Measurements from ENCODE around the gene ITGB2.

Gene ITGB2

GRCh38 chr21:44964381-44964780 is 43.7 kb upstream of the ITGB2 start:
- H3K27me3 ChIP-seq (ENCODE audit: control insufficient read depth, low read length), result no peaks in the 10 kb centered on the region
- H3F3A ChIP-seq (ENCODE audit: control insufficient read depth, insufficient read depth), result no peaks in the 10 kb centered on the region
- no peaks in the 10 kb centered on the region for H3K9me3 ChIP-seq (ENCODE audit: control insufficient read depth, insufficient read depth, low read length)
- H3K9me2 ChIP-seq (replicated peaks; ENCODE audit: control insufficient read depth, low read length), result no peaks in the 10 kb centered on the region
- peaks cover 13% of the 10 kb centered on the region for H4K20me1 ChIP-seq (ENCODE audit: control insufficient read depth, insufficient read depth, low read depth, low read length)
- H3K4me2 ChIP-seq (ENCODE audit: low read length), result no peak overlapping the region
- H3K4me1 ChIP-seq (ENCODE audit: control insufficient read depth, low read length), result peaks cover 9% of the 10 kb centered on the region
- TF ChIP-seq, protein P1, sequence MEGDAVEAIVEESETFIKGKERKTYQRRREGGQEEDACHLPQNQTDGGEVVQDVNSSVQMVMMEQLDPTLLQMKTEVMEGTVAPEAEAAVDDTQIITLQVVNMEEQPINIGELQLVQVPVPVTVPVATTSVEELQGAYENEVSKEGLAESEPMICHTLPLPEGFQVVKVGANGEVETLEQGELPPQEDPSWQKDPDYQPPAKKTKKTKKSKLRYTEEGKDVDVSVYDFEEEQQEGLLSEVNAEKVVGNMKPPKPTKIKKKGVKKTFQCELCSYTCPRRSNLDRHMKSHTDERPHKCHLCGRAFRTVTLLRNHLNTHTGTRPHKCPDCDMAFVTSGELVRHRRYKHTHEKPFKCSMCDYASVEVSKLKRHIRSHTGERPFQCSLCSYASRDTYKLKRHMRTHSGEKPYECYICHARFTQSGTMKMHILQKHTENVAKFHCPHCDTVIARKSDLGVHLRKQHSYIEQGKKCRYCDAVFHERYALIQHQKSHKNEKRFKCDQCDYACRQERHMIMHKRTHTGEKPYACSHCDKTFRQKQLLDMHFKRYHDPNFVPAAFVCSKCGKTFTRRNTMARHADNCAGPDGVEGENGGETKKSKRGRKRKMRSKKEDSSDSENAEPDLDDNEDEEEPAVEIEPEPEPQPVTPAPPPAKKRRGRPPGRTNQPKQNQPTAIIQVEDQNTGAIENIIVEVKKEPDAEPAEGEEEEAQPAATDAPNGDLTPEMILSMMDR (IDR thresholded peaks at IDR 0.05; ENCODE audit: low read depth, low read length, poor library complexity, severe bottlenecking), result no peak
- no peak for TF ChIP-seq EZH2phosphoT487 (IDR thresholded peaks at IDR 0.05; ENCODE audit: borderline replicate concordance, low read length)
- H3K36me3 ChIP-seq (ENCODE audit: control insufficient read depth, low read length), result peaks cover 41% of the 10 kb centered on the region
- peaks cover 3% of the 10 kb centered on the region for H3K79me2 ChIP-seq (ENCODE audit: control insufficient read depth, low read length)
- H3K27ac ChIP-seq (ENCODE audit: low read depth, low read length), result no peak overlapping the region
- H3K4me3 ChIP-seq (ENCODE audit: low read length), result no peak overlapping the region

- H3K79me2 ChIP-seq (ENCODE audit: control insufficient read depth, low read length), result peaks cover 6% of the 10 kb centered on the region
- H3K9me2 ChIP-seq (replicated peaks; ENCODE audit: control insufficient read depth, low read length), result no peaks in the 10 kb centered on the region
- peaks cover 9% of the 10 kb centered on the region for H3K4me1 ChIP-seq (ENCODE audit: control insufficient read depth, low read length)
- H4K20me1 ChIP-seq (ENCODE audit: control insufficient read depth, insufficient read depth, low read depth, low read length), result peaks cover 16% of the 10 kb centered on the region
- peaks cover 36% of the 10 kb centered on the region for H3K36me3 ChIP-seq (ENCODE audit: control insufficient read depth, low read length)
- no peaks in the 10 kb centered on the region for H3F3A ChIP-seq (ENCODE audit: control insufficient read depth, insufficient read depth)
- H3K27ac ChIP-seq (ENCODE audit: low read depth, low read length), result no peak overlapping the region
- no peaks in the 10 kb centered on the region for H3K9me3 ChIP-seq (ENCODE audit: control insufficient read depth, insufficient read depth, low read length)
- TF ChIP-seq, protein P1 (IDR thresholded peaks at IDR 0.05; ENCODE audit: low read depth, low read length, poor library complexity, severe bottlenecking), result no peak
- no peaks in the 10 kb centered on the region for H3K27me3 ChIP-seq (ENCODE audit: control insufficient read depth, low read length)
- no peak overlapping the region for H3K4me3 ChIP-seq (ENCODE audit: low read length)
- H3K4me2 ChIP-seq (ENCODE audit: low read length), result no peak overlapping the region
Measured at GRCh38 chr21:44962403-44962966, 41.8 kb upstream of the ITGB2 start.

GRCh38 chr21:44960141-44961092 is 39.7 kb upstream of the ITGB2 start:
- Histone ChIP-seq H3K9me3 (ENCODE audit: control insufficient read depth, insufficient read depth, low read length) (no peaks in the 10 kb centered on the region), H3K4me2 (ENCODE audit: low read length) (no peak overlapping the region), H3K4me1 (ENCODE audit: control insufficient read depth, low read length) (peaks cover 7% of the 10 kb centered on the region), H3F3A (ENCODE audit: control insufficient read depth, insufficient read depth) (no peaks in the 10 kb centered on the region), H3K4me3 (ENCODE audit: low read length) (no peak overlapping the region), H3K27ac (ENCODE audit: low read depth, low read length) (no peak overlapping the region), H3K9me2 (replicated peaks; ENCODE audit: control insufficient read depth, low read length) (no peaks in the 10 kb centered on the region), H3K27me3 (ENCODE audit: control insufficient read depth, low read length) (no peaks in the 10 kb centered on the region), H3K36me3 (ENCODE audit: control insufficient read depth, low read length) (peaks cover 49% of the 10 kb centered on the region), H4K20me1 (ENCODE audit: control insufficient read depth, insufficient read depth, low read depth, low read length) (peaks cover 20% of the 10 kb centered on the region), H3K79me2 (ENCODE audit: control insufficient read depth, low read length) (peaks cover 17% of the 10 kb centered on the region)
- TF ChIP-seq EZH2phosphoT487 (IDR thresholded peaks at IDR 0.05; ENCODE audit: borderline replicate concordance, low read length), result no peak
- TF ChIP-seq, protein P1 (IDR thresholded peaks at IDR 0.05; ENCODE audit: low read depth, low read length, poor library complexity, severe bottlenecking), result no peak

Measured in DOHH2 (cell line).